ENCODE measurements around the gene BAHD1.

BAHD1 gene

DNA sequence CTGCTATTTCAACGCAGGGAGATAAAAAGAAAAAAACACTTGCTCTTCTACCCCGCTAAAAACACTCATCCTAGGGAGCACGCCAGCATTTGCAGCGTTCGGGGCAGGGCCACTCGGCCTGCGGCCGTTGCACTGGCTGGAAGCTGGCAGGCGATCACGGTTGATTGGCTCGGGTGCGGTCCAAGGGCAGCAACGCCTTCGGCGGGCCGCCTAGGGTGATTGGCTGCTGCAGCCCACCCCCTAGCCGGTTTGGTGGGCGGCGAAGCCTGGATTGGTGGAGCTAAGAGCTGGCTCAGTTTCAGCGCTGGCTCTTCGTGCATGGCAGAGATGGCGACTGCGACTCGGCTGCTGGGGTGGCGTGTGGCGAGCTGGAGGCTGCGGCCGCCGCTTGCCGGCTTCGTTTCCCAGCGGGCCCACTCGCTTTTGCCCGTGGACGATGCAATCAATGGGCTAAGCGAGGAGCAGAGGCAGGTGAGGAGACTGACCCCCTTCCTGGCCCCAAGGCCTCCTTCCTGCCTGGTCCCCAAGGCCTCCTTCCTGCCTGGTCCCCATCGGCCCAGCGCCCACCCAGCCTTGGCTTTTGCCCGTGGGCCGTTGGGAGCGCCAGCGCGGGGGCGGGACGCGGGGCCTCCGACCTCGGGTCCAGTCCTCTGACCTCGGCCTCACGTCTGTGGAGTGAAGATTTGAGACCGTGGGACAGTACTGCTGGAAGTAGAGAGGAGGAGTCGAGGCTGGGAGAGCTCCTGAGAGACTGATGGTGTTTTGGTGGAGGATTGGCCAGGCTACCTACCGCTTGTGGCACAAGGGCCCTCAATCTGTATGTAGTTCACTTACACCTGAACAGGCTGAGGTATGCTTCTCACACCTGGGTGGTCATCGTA lies 35.0 kb upstream of the BAHD1 start, which contains the start of gene IVD:
IVD (plus strand) TSS at position 295 of the 881 bp plus-strand sequence; CDS start at position 328, 33 bp downstream.
- H3K36me3 ChIP-seq: peaks cover 7% of the 10 kb centered on the region
- peak within 1 kb of the TSS; percentile 54 for H3K27ac ChIP-seq
- peaks cover 24 to 38% of the 10 kb centered on the region in 2 experiments for H3K4me1 ChIP-seq (ENCODE audit: control insufficient read depth in 1 of 2, insufficient read depth in 1 of 2, low read depth in 1 of 2, low read length in 1 of 2)
- peak within 1 kb of the TSS; percentile 64 to 72 for H3K4me3 ChIP-seq (ENCODE audit: low read depth in 1 of 2, low read length in 1 of 2)
- TF ChIP-seq, protein P1, sequence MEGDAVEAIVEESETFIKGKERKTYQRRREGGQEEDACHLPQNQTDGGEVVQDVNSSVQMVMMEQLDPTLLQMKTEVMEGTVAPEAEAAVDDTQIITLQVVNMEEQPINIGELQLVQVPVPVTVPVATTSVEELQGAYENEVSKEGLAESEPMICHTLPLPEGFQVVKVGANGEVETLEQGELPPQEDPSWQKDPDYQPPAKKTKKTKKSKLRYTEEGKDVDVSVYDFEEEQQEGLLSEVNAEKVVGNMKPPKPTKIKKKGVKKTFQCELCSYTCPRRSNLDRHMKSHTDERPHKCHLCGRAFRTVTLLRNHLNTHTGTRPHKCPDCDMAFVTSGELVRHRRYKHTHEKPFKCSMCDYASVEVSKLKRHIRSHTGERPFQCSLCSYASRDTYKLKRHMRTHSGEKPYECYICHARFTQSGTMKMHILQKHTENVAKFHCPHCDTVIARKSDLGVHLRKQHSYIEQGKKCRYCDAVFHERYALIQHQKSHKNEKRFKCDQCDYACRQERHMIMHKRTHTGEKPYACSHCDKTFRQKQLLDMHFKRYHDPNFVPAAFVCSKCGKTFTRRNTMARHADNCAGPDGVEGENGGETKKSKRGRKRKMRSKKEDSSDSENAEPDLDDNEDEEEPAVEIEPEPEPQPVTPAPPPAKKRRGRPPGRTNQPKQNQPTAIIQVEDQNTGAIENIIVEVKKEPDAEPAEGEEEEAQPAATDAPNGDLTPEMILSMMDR (IDR thresholded peaks at IDR 0.05): no peak
- no peaks in the 10 kb centered on the region for H3K9me3 ChIP-seq
- H3K27me3 ChIP-seq: no peaks in the 10 kb centered on the region

DNA sequence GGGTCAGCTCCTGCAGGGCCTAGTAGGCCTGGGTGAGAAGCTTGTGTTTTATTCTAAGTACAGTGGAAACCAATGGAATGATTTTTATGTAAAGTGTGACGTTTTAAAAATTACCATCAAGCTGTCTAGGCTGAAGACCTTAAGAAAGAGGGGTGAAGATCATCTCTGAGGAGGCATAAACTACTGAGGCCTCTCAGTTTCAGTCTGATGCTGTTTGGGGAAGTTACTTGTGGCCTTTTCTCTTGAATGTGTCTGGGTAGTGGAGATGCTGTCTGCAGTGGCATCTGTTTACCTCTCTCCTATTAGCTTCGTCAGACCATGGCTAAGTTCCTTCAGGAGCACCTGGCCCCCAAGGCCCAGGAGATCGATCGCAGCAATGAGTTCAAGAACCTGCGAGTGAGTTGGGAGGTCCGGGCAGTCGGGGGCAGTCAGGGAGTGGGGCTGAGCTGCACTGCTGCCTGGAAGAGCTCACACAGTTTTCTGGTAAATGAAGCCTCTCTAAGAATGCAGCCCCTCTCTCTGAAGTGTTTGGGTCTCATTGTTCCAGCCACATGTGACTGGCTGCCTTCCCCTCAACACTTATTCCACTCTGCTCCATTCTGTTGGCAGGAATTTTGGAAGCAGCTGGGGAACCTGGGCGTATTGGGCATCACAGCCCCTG lies 33.3 kb upstream of the BAHD1 start:
- peak overlapping the region; percentile 56 for H3K27ac ChIP-seq

DNA sequence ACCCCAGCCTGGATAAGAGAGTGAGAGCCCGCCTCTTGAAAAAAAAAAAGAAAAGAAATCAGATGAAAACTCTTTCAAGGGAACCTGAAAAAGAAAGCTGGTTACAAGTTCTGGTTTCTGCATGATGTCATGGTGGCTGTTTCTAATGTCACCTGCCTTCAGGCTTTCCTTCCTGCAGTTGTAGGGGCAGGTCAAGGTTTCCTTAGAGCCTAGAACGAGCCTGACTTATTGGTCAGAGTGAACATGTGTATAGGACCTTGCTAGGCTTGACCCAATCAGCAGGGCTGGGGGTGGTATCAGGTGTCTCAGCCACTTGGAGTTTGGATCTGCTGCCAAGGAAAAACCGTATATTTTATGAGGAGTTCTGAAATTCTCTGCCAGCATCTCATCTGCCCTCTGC lies 31.4 kb upstream of the BAHD1 start:
- Histone ChIP-seq H3K36me3 (peaks cover 21% of the 10 kb centered on the region), H3K4me3 (ENCODE audit: low read depth in 1 of 2, low read length in 1 of 2) (no peak overlapping the region), H3K4me1 (ENCODE audit: control insufficient read depth in 1 of 2, insufficient read depth in 1 of 2, low read depth in 1 of 2, low read length in 1 of 2) (peaks cover 46 to 61% of the 10 kb centered on the region in 2 experiments), H3K27ac (no peak overlapping the region), H3K27me3 (no peaks in the 10 kb centered on the region), H3K9me3 (no peaks in the 10 kb centered on the region)
- TF ChIP-seq, protein P1 (IDR thresholded peaks at IDR 0.05): no peak

More for the DNA sequence above, 33.3 kb upstream of the BAHD1 start:
- peaks cover 41 to 56% of the 10 kb centered on the region in 2 experiments for H3K4me1 ChIP-seq (ENCODE audit: control insufficient read depth in 1 of 2, insufficient read depth in 1 of 2, low read depth in 1 of 2, low read length in 1 of 2)
- H3K27me3 ChIP-seq: no peaks in the 10 kb centered on the region
- H3K9me3 ChIP-seq: no peaks in the 10 kb centered on the region
- no peak overlapping the region for H3K4me3 ChIP-seq (ENCODE audit: low read depth in 1 of 2, low read length in 1 of 2)
- TF ChIP-seq, protein P1 (IDR thresholded peaks at IDR 0.05): no peak
- H3K36me3 ChIP-seq: peaks cover 7% of the 10 kb centered on the region

DNA sequence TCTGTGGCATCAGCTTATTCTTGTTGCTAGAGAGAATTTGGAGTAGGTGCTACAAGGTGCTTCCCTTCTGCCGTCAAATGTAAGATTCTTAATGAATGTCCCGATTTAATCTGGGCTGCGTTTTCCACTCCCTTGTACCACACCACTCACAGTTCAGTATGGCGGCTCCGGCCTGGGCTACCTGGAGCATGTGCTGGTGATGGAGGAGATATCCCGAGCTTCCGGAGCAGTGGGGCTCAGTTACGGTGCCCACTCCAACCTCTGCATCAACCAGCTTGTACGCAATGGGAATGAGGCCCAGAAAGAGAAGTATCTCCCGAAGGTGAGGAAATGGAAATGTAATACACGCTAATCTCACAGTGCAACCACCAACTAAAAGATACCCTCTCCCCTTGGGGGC lies 30.3 kb upstream of the BAHD1 start:
- Histone ChIP-seq H3K36me3 (peaks cover 32% of the 10 kb centered on the region), H3K27me3 (no peaks in the 10 kb centered on the region), H3K27ac (peak overlapping the region; percentile 35), H3K4me3 (ENCODE audit: low read depth in 1 of 2, low read length in 1 of 2) (no peak overlapping the region), H3K4me1 (ENCODE audit: control insufficient read depth in 1 of 2, insufficient read depth in 1 of 2, low read depth in 1 of 2, low read length in 1 of 2) (peaks cover 40 to 51% of the 10 kb centered on the region in 2 experiments), H3K9me3 (no peaks in the 10 kb centered on the region)
- TF ChIP-seq, protein P1 (IDR thresholded peaks at IDR 0.05): no peak

DNA sequence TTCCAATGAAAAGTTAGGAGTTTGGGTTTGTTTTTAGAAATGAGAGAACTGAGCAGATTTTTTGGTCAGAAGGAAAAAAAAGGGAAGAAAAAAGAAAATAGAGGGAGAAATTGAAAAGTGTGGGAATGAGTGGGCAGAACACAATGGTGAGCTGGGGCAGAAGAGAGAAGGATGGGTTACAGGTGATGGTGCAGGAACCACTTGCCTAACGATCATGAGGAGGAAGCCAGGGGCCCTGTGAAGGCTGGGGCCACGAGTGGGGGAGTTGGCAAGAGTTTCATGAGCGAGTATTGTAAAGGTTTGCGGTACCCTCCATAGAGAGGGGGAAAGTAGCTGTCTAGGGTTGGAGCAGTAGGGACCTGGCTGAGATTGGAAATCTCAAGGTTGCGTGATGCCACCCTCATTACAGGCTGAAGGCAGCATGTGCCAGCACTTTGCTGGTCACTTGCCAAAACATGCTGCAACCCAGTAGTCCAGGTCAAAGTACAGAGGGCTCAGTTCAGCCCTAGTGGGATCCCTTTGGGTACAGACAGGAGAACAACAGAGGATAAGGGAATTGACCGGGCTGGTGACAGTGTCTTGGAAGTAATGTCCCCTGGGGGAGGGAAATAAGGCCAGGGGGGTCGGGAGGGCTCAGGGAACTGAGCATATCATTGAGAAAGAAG lies 28.5 kb upstream of the BAHD1 start:
- H3K4me1 ChIP-seq (ENCODE audit: control insufficient read depth in 1 of 2, insufficient read depth in 1 of 2, low read depth in 1 of 2, low read length in 1 of 2): peaks cover 30 to 36% of the 10 kb centered on the region in 2 experiments
- H3K27me3 ChIP-seq: no peaks in the 10 kb centered on the region

More for the DNA sequence above, 28.5 kb upstream of the BAHD1 start:
- TF ChIP-seq, protein P1 (IDR thresholded peaks at IDR 0.05): no peak
- H3K9me3 ChIP-seq: no peaks in the 10 kb centered on the region
- no peak overlapping the region for H3K4me3 ChIP-seq (ENCODE audit: low read depth in 1 of 2, low read length in 1 of 2)
- peaks cover 46% of the 10 kb centered on the region for H3K36me3 ChIP-seq
- peak overlapping the region; percentile 50 for H3K27ac ChIP-seq

Measured in neutrophil (primary cell).